ENCODE measurements around the gene ZNG1E. TPM values are rescaled to one million over a fixed set of nuclear protein-coding genes. Genes with fewer than 3 reads are reported as not detected.
"Not testable (repeated sequence)": the region's sequence is repeated elsewhere in the genome, so short reads cannot be mapped to it uniquely, and the experiment has no call there.

ZNG1E gene
- 52.4 to 54.7 TPM (median 53.7 TPM) in 3 replicates for total RNA-seq

GRCh38 chr9:65675589-65676021 is at the start of gene ZNG1E:
Gene ZNG1E, plus strand, starts transcription at chr9:65675928. Its CDS starts 49 bp downstream, at chr9:65675977.
- H3K27me3 Mint-ChIP-seq (ENCODE audit: low read depth); H3K4me1 Mint-ChIP-seq; H3K36me3 Mint-ChIP-seq; H3K9me3 Mint-ChIP-seq: not testable (repeated sequence)
- Mint-ChIP-seq H3K27ac (peak within 1 kb of the TSS; percentile 79), H3K4me3 (peak within 1 kb of the TSS; percentile 67)
- DNase-seq (ENCODE audit: low spot score in 2 of 2, unreplicated experiment in 2 of 2), result peak in 1 of 2 experiments; percentile 60

GRCh38 chr9:65673579-65673978 is 2.1 kb upstream of the ZNG1E start:
- H3K36me3 Mint-ChIP-seq; H3K27ac Mint-ChIP-seq; DNase-seq (ENCODE audit: low spot score in 2 of 2, unreplicated experiment in 2 of 2); H3K27me3 Mint-ChIP-seq (ENCODE audit: low read depth); H3K9me3 Mint-ChIP-seq; H3K4me3 Mint-ChIP-seq; H3K4me1 Mint-ChIP-seq: not testable (repeated sequence)

GRCh38 chr9:65675018-65675417 is 710 bp upstream of the ZNG1E start:
- H3K27ac Mint-ChIP-seq, result peak overlapping the region; percentile 45
- not testable (repeated sequence) for DNase-seq (ENCODE audit: low spot score in 2 of 2, unreplicated experiment in 2 of 2); H3K36me3 Mint-ChIP-seq; H3K9me3 Mint-ChIP-seq; H3K27me3 Mint-ChIP-seq (ENCODE audit: low read depth); H3K4me1 Mint-ChIP-seq
- peak overlapping the region; percentile 64 for H3K4me3 Mint-ChIP-seq

GRCh38 chr9:65676389-65676788 is 661 bp downstream of the ZNG1E start:
- not testable (repeated sequence) for DNase-seq (ENCODE audit: low spot score in 2 of 2, unreplicated experiment in 2 of 2); H3K36me3 Mint-ChIP-seq; H3K9me3 Mint-ChIP-seq; H3K4me1 Mint-ChIP-seq; H3K27me3 Mint-ChIP-seq (ENCODE audit: low read depth)
- H3K27ac Mint-ChIP-seq, result peak overlapping the region; percentile 79
- peak overlapping the region; percentile 67 for H3K4me3 Mint-ChIP-seq

- H3K36me3 Mint-ChIP-seq; H3K4me3 Mint-ChIP-seq; H3K27me3 Mint-ChIP-seq (ENCODE audit: low read depth); H3K9me3 Mint-ChIP-seq; DNase-seq (ENCODE audit: low spot score in 2 of 2, unreplicated experiment in 2 of 2); H3K27ac Mint-ChIP-seq; H3K4me1 Mint-ChIP-seq: not testable (repeated sequence)
- TF ChIP-seq CTCF (IDR thresholded peaks at IDR 0.05; ENCODE audit: unreplicated experiment), result peak; percentile 58
Observed at GRCh38 chr9:65678533-65678932, 2.8 kb downstream of the ZNG1E start.

- H3K36me3 Mint-ChIP-seq; H3K27me3 Mint-ChIP-seq (ENCODE audit: low read depth); DNase-seq (ENCODE audit: low spot score in 2 of 2, unreplicated experiment in 2 of 2); H3K9me3 Mint-ChIP-seq; H3K27ac Mint-ChIP-seq; H3K4me3 Mint-ChIP-seq; H3K4me1 Mint-ChIP-seq: not testable (repeated sequence)
Observed at GRCh38 chr9:65703550-65703949, 27.8 kb downstream of the ZNG1E start.

GRCh38 chr9:65714445-65714844 is 38.7 kb downstream of the ZNG1E start:
- not testable (repeated sequence) for H3K9me3 Mint-ChIP-seq; H3K27me3 Mint-ChIP-seq (ENCODE audit: low read depth); H3K36me3 Mint-ChIP-seq; H3K27ac Mint-ChIP-seq; H3K4me3 Mint-ChIP-seq; H3K4me1 Mint-ChIP-seq; DNase-seq (ENCODE audit: low spot score in 2 of 2, unreplicated experiment in 2 of 2)

GRCh38 chr9:65737096-65737564 is 61.4 kb downstream of the ZNG1E start, which contains the start of gene FOXD4L4:
Gene FOXD4L4, plus strand, starts transcription at chr9:65737146. Its CDS starts 0 bp downstream, at chr9:65737146.
- H3K9me3 Mint-ChIP-seq; H3K27ac Mint-ChIP-seq; H3K4me3 Mint-ChIP-seq; DNase-seq (ENCODE audit: low spot score in 2 of 2, unreplicated experiment in 2 of 2); H3K4me1 Mint-ChIP-seq; H3K36me3 Mint-ChIP-seq: not testable (repeated sequence)
- H3K27me3 Mint-ChIP-seq (ENCODE audit: low read depth), result peaks cover 19% of the 10 kb centered on the region

- not testable (repeated sequence) for H3K9me3 Mint-ChIP-seq; H3K4me1 Mint-ChIP-seq; H3K27ac Mint-ChIP-seq; H3K4me3 Mint-ChIP-seq; DNase-seq (ENCODE audit: low spot score in 2 of 2, unreplicated experiment in 2 of 2); H3K36me3 Mint-ChIP-seq
- H3K27me3 Mint-ChIP-seq (ENCODE audit: low read depth), result peaks cover 19% of the 10 kb centered on the region
Observed at GRCh38 chr9:65738133-65738532, 62.4 kb downstream of the ZNG1E start.

Other genes with a start within 250 kb of the ZNG1E start
- 0.31 to 0.38 TPM in 2 of 3 replicates, not detected in the other for gene FOXD4L4, start 61.2 kb downstream of the ZNG1E start, total RNA-seq